HCT116 (cell line): ENCODE measurements around the gene TNFRSF1A.

Source experiments
- CEBPB ChIP-seq: IDR thresholded peaks from 2 replicates; pipeline ENCODE4 v1.6.1; 2012; ENCODE audit warnings: low read depth
- CTCF ChIP-seq, 3 experiments: fragments of 200-600 bp in 1 of 3; sonication (generic) in 1 of 3; IDR thresholded peaks in 2 of 3; conservative IDR thresholded peaks in 1 of 3; 2 replicates each; pipeline ENCODE4 v1.5.1; 2012 to 2017; ENCODE audit warnings: low read depth in 2 of 3, low read length in 2 of 3, antibody characterized with exemption in 1 of 3, borderline replicate concordance in 1 of 3, control low read depth in 1 of 3, mild to moderate bottlenecking in 1 of 3, mixed read lengths in 1 of 3, mixed run types in 1 of 3, moderate library complexity in 1 of 3; ENCODE audit not compliant: insufficient read depth in 1 of 3
- ELF1 ChIP-seq: IDR thresholded peaks from 2 replicates; pipeline ENCODE4 v1.6.1; 2012; ENCODE audit warnings: low read depth, borderline replicate concordance
- EZH2 ChIP-seq: fragments of 200-600 bp; sonication (generic); IDR thresholded peaks from 2 replicates; pipeline ENCODE4 v1.6.1; 2017; ENCODE audit warnings: antibody characterized with exemption, mixed run types
- JUND ChIP-seq: IDR thresholded peaks from 2 replicates; pipeline ENCODE4 v1.6.1; 2012
- POLR2A ChIP-seq: IDR thresholded peaks from 2 replicates; pipeline ENCODE4 v1.7.0; 2011; ENCODE audit warnings: borderline replicate concordance; ENCODE audit not compliant: insufficient read depth, insufficient read length; ENCODE audit errors: extremely low read depth
- POLR2AphosphoS5 ChIP-seq: IDR thresholded peaks from 2 replicates; pipeline ENCODE4 v1.6.1; 2011; ENCODE audit warnings: mild to moderate bottlenecking, low read depth, low read length, moderate library complexity
- RAD21 ChIP-seq: IDR thresholded peaks from 2 replicates; pipeline ENCODE4 v1.6.1; 2012; ENCODE audit warnings: low read depth, mild to moderate bottlenecking
- REST ChIP-seq: IDR thresholded peaks from 2 replicates; pipeline ENCODE4 v1.6.1; 2012; ENCODE audit warnings: low read depth
- SIN3A ChIP-seq: IDR thresholded peaks from 2 replicates; pipeline ENCODE4 v1.6.1; 2012; ENCODE audit warnings: low read depth
- SP1 ChIP-seq: IDR thresholded peaks from 2 replicates; pipeline ENCODE4 v1.6.1; 2012; ENCODE audit warnings: low read depth
- SRF ChIP-seq: IDR thresholded peaks from 2 replicates; pipeline ENCODE4 v1.6.1; 2012; ENCODE audit warnings: low read depth
- YY1 ChIP-seq: IDR thresholded peaks from 2 replicates; pipeline ENCODE4 v1.6.1; 2011; ENCODE audit warnings: low read length, low read depth, moderate library complexity, mild to moderate bottlenecking; ENCODE audit not compliant: insufficient replicate concordance; ENCODE audit errors: extremely low read depth
- ZNF274 ChIP-seq: fragments of 200-500 bp; sonication (Bioruptor generic); IDR thresholded peaks from 2 replicates; pipeline ENCODE4 v1.6.1; 2014; ENCODE audit warnings: mild to moderate bottlenecking, low read depth, low read length, inconsistent platforms

GRCh38 chr12:6358881-6359280 is 17.0 kb upstream of the TNFRSF1A start:
- TF ChIP-seq POLR2A (no peak), POLR2AphosphoS5 (no peak), CTCF (IDR thresholded peaks at IDR 0.05 in 2 of 3, conservative IDR thresholded peaks at IDR 0.05 in 1 of 3; ENCODE audit: borderline replicate concordance in 1 of 3, insufficient read depth in 1 of 3, low read depth in 2 of 3, low read length in 2 of 3) (no peak), CEBPB (no peak), JUND (no peak), SIN3A (no peak), ELF1 (no peak), SRF (no peak), ZNF274 (no peak), SP1 (no peak), REST (no peak), YY1 (no peak), RAD21 (no peak), EZH2 (no peak)
